ENCODE measurements around the gene HSPA9.

HSPA9 gene

GRCh38 chr5:138575194-138576015 lies at the start of gene HSPA9:
Gene HSPA9 (minus strand): TSS chr5:138575401. CDS start chr5:138575318, 83 bp downstream.
- DNase-seq, result peak; percentile 91

- no peak for DNase-seq
Observed at GRCh38 chr5:138623053-138623452, 47.9 kb upstream of the HSPA9 start.

DNA sequence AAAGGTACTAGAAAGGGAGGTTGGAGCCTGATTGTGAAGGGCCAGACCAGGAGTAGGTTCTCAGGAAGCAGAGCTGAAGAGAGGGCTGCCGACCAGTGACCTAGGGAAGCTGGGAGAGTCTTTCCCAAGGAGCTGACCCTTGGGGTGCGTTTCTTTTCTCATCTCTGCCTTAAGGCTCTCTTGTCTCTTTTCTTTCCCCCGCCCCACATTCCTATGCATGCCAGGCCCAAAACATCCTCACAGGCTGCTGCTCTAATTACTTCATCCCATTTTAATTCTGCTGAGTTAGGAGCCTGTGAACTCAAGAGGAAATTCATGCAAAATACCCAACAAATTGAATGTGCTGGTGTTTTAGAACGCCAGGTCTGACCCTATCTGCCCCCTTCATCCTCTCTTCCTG lies 46.9 kb upstream of the HSPA9 start:
- no peak for DNase-seq

- no peak for DNase-seq
Observed at GRCh38 chr5:138620663-138621224, 45.5 kb upstream of the HSPA9 start.

DNA sequence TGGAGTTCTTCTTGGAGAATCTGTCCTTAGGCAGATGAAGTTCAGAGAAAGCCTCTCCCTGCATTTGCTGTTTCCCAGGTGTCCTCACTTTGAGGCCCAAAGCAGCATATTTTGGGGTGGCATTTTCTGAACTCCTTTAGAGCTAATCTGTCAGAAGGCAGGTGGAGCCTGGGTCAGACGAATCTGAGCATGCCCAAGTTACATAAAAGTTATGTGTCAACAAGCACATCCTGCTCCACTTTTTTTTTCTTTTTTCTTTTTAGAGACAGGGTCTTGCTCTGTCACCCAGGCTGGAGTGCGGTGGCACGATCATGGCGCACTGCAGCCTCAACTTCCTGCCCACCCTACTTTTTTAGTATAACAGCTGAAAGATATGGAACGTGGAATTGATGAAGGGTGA lies 41.3 kb upstream of the HSPA9 start:
- DNase-seq, result no peak

DNA sequence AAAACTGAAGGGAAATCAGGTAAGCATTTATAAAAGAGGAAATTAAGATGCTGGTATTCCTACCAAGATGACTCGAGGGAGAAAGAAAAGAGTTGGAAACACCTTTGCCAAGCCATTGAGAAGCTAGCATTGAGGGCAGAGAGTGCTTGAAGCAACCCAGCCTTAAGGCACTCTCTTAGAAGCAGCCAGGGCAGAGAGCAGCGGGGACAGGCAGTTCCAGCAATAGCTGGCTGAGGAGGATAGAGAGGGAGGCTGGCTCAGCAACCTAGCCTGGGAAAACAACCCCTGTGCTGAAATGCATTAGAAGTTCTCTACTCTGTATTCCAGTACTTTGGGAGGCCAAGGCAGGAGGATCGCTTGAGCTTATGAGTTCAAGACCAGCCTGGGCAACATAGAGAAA lies 40.3 kb upstream of the HSPA9 start:
- no peak for DNase-seq

DNA sequence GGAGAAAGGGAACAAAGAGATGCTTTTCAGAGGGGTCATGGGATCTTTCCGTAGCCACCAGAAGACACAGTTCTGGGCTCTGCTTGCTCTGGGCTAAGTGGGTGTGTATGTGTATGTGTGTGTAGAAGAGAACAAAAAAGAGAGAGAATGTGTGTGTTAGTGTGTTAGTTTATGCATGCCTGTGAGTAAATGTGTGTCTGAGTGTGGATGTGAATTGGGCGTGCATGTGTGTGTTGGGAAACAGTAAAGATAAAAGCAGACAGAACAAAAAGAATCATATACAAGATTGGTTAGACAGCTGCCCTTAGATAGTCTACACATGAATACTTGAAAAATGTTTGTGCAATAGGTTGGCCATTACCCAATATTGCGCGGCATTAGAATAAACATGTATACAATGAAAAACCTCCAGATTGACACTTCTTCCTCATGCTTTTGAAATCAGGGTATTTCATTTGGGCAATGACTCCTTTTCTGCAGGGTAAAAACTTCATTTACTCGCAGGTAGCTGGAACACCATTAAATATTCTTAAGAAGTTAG lies 36.5 kb upstream of the HSPA9 start:
- DNase-seq, result no peak

DNA sequence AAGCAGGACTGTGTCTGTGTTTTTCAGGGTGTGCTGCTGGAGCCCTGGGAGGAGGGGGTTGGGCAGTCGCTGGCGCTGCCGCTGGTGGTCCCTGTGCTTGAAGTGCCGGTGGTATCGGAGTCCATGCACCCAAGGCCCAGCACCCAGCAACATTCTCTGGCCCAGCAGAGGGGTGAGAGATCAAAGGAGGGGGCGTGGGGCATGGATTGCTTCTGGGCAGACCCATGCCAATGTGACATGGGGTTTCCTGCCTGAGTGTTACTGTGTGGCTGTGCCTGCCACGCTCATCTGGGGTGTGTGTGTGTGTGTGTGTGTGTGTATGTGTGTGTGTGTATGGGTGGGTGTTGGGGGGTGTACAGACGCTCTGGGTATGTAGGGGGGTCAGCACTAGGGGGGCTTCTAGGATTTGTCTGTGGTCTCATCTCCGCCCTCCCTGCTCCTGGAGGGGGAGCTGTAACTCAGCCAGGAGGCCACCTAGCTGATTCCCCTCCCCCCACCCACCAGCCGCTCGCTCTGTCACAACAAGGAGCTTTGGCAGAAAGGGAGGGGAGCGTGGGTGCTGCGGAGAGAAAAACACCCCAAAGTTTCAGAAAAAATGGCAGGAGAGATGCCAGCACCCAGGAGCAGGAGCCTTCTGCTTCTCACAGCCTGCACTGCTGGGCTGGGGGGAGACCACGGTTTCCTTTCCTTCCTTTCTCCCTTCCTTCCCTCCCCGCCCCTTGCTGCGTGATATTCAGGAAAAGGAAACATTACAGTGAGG lies 35.9 kb upstream of the HSPA9 start:
- DNase-seq, result no peak

DNA sequence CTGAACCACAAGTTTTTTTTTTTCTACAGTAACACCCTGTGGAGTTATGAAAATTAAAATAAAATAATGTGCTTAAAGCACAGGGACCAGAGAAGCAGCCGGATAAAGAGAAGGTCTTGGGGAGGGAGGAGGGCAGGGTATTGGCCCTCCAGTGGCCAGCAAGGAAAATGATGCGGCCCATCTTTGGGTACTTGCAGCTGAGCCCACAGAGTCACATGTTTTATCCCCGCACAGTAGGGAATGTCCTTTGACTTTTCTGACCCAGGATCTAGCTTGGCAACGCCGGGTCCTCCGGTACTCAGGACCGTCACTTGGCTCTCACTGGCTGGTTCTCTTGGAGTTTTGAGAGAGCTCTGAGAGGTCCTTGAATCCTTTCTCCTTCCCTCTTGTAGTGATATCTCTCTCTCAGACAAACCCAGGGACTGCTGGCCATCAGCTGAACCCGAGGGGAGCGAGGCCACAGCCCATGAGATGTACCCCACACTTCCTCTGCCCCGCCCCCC lies 35.3 kb upstream of the HSPA9 start:
- DNase-seq, result peak; percentile 13

- DNase-seq, result no peak
Observed at GRCh38 chr5:138606378-138607064, 31.3 kb upstream of the HSPA9 start.

DNA sequence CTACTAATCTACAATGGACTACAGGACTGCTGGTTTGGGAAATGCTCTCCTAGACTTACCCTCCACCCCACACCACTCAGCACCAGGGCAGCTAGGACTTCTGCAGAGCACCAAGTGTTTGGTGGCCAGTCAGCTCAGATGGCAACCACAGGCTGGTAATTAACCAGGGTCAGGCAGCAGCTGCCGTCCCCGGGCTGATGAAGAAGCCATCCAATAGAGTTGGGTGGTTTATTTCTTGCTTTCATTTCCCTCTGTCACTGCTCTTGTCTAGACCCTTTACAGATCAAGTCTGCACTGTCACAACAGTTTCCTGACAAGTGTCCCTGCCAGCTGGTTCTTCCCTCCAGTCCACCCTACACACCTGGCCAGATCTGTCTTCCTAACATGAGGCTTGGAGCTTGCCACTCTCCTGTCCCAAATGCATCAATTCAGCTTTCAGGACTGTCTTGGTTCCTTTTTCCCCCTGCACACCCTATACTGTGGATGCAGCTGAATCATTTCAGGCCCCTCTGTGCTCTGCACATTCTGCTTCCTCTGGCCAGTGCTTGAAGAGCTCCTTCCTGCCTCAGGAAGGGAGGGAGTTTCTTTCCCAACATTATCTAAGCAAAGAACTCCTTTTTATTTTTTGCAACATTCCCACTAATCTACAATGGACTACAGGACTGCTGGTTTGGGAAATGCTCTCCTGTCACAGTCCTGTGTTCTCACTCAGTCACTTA lies 30.2 kb upstream of the HSPA9 start:
- no peak for DNase-seq

GRCh38 chr5:138604176-138604785 lies 29.1 kb upstream of the HSPA9 start:
- DNase-seq, result no peak

- DNase-seq, result no peak
Observed at GRCh38 chr5:138603249-138603920, 28.2 kb upstream of the HSPA9 start.

DNA sequence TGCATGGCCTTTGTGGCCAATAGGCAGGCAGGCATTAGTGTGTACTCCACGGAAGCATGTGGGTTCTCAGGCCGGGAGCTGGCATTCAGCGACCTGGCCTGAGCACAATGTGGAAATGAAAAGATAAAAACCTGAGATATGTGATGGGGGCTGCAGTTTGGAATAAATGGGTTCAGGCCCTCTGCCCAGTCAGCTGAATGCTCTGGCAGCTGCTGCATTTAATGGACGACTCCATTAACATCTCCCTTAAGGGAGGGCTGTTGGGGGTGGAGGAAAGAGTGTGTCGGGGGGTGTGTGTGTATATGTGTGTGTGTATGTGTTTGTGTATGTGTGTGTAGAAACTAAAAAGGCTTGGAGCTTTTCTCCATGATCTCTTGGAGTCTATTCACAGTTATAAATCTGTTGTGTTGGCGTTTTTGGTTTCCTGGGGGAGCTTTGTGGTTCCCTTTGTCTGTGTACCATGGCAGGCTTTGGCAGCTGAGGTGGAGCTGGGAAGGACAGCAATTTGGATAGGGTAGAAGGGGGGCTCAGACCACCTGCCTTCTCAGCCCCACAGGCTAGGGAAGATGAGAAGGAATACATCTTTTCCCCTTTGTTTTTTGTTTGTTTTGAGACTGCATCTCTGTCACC lies 27.3 kb upstream of the HSPA9 start:
- no peak for DNase-seq

DNA sequence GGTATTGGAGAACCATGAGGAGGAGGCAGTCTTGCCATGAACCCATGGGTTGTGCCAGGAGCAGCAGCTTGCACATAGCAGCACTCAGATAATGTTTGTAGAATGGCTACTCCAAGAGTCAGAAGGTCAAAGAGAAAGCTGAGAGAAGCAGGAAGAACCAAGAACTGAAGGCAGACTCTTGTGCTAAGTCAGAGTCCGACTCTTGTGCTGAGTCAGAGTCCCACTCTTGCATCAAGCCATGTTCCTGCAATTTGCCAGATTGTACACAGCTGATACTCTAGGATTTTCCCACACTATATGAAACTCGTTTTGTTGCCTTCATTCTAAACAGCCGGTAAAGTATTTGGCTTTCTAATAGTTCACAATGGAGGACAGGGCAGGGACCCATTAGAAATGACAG lies 26.2 kb upstream of the HSPA9 start:
- no peak for DNase-seq

DNA sequence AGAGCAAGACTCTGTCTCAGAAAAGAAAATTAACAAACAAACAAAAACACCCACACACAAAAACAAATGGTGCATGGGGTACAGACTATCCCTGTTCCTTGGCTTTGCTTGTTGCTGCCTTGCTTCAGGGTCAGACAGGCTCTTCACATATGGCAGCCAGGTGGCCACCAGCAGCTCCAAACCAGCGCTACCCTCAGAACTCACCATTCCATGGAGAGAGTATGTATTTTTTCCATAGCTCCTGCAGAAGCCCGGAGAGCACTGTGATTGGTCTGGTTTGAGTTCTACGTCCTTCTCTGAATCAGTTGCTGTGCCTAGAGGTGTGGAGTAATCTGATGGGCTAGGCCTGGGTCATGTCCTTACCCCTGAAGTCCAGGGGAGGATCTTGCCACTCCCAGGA lies 25.2 kb upstream of the HSPA9 start:
- no peak for DNase-seq

DNA sequence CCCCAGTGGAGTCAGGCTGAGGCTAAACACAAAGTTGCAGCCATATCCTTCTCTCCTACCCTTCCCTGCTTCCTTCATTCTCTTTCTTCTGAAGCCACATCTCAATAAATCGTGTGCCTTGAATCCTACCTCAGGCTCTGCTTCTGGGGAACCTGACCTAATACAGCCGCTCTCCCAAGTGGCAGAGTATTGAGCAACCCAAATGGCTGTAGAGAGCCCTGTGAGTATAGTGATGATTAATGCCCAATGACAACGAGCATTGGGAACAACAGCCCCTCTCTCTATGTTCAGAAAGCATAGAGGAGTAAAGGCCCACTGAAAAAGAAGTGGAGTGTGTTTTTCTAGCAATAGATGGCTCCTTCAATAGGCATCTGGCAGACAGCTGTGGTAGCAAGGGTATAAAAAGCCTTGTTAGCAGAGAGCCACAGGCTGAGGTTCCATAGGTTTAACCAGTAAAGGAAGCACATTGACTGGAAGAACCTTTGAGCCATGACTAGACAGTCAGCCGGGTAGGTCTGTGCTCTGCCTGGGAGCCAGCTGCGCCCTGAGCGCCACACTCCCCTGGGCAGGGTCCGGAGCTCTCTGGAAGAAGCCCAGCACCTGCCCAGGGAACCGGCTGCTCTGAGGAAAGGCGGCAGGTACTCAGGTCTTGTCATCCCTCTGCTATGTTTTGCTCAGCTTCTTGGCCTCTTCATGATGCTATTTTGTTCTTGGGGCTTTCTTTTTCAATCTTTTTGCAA lies 22.6 kb upstream of the HSPA9 start:
- no peak for DNase-seq

DNA sequence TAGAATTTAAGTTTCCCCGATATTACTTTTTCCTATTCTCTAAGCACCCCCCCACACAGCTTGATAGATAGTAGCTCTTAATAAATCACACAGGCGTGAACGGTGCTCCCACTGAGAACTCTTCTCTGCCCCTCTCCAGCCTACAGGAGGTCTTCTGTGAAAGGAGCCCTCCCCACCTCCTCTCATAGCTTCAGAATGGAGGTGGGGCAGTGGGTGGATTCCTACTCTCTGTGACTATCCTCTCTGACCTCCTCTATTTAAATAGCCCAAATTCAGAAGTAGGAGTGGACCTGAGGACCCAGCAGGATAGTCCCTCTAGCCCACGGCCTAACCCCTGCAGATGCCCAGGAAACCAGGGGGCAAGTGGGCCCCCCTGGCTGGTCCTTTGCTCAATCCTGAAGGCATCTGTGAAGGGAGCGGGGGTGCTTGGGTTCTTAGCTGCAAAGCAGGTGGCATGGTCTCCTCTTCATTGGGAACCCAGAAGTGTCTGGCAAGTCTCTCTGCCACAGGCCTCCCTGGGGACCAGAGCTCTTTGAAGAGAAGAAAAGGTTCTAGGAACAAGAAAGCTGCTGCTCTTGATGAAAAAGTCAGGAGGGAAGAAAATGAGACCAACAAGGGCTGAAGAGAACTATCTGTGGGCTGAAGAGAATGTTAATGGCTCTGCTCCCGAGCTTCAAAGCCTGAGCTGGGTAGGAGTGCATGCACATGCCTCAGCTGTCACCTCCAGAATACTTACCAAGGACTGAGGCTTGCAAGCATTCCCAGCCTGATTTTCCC lies 21.1 kb upstream of the HSPA9 start:
- DNase-seq, result no peak

GRCh38 chr5:138595180-138595795 lies 20.1 kb upstream of the HSPA9 start:
- DNase-seq, result no peak
